Hematopoietic multipotent progenitor cell treated with erythropoietin and hydrocortisone succinate and interleukin-3 and kit ligand, for 17 days (in vitro differentiated cells): ENCODE data around the gene DNAH8.

Experiments
- DNase-seq: peaks from one replicate; pipeline ENCODE4 v3.0.0-alpha.2; 2015; ENCODE audit warnings: low spot score

Gene DNAH8, protein sequence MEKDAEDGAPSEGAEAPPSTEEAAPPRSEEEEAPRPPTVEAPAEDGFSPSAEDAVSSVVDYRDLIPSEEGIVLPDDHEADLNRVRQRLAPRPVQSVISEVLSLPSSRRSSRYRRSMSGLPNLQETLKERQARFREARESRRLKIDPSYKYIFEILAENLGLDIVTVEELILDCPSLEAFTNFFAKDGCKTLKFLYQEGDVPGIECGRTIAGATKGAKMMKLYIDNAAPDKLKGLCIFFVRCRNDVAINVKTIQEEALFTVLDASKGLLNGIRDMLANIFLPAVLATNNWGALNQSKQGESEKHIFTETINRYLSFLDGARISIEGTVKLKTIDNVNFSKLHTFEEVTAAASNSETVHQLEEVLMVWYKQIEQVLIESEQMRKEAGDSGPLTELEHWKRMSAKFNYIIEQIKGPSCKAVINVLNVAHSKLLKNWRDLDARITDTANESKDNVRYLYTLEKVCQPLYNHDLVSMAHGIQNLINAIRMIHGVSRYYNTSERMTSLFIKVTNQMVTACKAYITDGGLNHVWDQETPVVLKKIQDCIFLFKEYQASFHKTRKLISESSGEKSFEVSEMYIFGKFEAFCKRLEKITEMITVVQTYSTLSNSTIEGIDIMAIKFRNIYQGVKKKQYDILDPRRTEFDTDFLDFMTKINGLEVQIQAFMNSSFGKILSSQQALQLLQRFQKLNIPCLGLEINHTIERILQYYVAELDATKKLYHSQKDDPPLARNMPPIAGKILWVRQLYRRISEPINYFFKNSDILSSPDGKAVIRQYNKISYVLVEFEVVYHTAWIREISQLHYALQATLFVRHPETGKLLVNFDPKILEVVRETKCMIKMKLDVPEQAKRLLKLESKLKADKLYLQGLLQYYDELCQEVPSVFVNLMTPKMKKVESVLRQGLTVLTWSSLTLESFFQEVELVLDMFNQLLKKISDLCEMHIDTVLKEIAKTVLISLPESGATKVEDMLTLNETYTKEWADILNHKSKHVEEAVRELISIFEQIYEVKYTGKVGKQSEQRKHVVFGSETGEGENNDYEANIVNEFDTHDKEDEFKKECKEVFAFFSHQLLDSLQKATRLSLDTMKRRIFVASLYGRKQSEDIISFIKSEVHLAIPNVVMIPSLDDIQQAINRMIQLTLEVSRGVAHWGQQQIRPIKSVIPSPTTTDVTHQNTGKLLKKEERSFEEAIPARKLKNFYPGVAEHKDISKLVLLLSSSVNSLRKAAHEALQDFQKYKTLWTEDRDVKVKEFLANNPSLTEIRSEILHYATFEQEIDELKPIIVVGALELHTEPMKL (N-terminal part only)

DNA sequence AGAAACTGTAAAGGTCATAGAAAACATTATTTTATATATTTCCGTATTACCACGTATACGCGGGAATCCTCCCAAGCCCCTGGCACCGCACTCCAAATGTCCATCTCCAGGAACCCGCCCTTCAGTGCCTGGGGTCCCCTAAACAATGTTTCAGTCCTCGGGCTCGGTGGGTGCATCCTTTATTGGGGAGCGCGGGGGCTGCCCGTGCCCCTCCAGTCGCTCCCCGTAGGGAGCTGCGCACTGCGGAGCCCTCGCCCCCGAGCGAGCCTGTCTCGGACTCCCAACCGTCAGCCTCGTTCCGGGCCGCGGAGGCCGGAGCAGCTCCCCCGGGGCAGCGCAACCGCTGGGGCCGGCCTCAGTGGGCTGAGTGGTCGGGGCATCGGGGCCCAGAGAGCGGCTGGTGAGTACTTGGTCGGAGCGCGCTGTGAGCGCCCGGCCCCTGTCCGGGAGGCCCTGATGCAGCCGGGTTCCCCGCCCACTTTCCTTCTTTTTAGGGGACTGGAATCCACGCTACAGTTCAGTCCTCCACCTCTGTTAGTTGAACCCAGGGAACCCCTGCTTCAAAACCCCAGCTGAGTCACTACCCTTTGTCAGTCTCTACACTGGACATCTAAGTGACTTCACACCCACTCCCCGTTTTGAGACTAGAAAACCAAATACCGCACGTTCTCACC lies at the start of gene DNAH8:
Gene DNAH8, plus strand, starts transcription at position 296 of the 674 bp plus-strand sequence. CDS start 7,499 bp downstream, outside the sequence.
- DNase-seq: no peak

DNA sequence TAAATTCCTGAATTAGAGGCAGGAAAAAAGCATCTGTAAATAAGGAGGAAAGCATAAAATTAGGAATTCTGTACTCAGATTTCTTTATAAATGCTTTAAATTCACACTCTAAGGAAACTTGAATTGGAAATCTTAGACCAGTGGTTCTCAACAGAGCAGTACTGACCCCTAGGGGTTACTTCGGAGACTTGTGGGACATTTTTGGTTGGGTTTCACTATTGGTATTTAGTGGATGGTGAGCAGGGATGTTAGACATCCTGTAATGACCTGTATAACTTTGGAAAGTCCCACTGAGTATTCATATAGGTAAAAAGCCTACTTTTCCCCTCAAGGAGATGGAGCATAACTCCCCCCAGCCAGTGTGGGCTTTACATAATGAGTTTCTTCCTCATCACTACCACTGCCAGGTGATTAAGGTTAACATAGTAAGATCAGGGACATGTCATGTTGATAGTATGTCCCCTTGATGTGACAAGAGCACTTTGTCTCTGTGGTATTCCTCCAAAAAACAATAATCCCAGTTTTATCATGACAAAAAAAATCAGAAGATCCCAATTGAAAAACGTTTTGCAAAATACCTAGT lies 43.1 kb upstream of the DNAH8 start:
- peak; percentile 28 for DNase-seq

DNA sequence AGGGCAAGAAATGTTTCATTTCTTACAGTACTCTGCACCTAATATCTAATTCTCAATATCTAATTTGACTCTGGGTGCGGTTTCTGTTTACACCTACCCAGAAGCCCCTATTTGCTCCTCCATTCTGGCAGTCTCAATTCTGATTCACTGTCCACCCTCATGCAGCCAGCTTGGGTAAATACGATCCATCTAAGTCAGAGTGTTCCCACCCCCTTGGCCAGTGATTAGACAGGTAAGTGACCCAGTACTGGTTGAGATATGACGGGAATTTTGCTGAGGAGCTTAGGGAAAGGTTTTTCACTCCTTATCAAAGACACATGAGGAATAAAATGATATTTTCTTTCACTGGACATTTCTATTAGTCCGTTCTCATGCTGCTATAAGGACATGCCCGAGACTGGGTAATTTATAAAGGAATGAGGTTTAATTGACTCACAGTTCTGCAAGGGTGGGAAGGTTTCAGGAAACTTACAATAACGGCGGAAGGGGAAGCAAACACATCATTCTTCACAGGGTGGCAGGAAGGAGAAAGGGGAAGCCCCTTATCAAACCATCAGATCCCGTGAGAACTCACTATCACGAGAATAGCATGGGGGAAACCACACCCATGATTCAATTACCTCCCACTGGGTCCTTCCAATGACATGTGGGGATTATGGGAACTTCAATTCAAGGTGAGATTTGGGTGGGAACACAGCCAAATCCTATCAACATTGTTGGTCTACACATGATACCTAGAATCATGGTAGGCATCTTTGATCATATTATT lies 41.5 kb upstream of the DNAH8 start:
- no peak for DNase-seq

DNA sequence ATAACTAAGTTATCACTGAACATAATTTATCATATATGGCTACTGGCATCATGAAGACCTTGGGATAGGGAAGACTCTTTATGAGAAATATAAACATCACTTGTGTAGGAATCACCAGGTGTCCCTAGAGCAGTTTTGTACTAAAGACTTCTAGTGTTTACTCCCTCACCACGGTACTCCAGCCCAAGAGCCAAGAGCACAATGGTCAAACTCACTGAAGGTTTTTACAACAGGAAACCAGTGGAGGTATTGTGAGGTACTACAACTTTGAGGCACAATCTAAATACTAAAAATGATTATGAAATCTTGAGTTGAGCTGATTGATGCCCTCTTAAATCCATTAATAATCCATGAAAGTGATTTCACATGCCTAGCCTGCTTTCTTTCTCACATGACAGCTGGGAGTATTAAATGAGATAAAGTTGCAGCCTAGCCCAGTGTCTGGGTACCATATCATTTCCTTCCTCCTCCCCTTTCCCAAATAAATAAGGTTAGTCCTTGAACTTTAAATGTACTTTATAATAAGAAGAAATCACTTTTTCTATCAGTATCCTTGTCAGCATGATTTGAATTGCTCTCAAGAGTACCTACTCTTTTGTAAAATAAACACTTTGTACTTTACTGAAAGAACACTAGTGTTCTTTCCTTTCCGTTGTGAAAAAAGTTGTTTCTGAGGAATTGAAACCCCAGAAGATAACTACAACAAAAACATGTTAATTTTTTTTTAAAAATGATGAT lies 38.7 kb upstream of the DNAH8 start:
- DNase-seq: no peak

DNA sequence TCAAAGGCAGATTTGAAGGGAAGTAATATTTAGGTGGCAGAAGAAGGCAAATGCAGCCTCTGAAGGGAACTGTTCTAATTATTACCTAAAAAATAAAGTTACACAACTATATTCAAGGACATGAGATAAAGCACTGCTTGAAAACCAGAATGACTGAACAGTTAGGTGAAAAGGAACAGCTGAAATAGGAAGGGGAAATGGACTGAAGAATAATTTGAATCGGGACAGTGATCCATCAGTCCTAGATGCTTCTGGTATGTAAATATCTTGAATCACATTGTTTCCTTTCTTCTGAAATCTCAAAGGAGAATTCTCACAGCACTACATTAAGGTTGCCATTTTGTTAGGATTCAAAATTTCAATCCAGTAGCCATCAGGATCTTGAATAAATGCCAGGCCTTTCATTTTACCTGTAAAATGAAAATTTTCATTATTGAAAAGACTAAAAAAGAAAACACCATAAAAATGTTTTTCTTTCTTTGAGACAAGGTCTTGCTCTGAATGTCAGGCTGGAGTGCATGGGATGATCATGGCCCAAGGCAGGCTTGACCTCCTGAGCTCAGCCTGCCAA lies 38.1 kb upstream of the DNAH8 start:
- no peak for DNase-seq

DNA sequence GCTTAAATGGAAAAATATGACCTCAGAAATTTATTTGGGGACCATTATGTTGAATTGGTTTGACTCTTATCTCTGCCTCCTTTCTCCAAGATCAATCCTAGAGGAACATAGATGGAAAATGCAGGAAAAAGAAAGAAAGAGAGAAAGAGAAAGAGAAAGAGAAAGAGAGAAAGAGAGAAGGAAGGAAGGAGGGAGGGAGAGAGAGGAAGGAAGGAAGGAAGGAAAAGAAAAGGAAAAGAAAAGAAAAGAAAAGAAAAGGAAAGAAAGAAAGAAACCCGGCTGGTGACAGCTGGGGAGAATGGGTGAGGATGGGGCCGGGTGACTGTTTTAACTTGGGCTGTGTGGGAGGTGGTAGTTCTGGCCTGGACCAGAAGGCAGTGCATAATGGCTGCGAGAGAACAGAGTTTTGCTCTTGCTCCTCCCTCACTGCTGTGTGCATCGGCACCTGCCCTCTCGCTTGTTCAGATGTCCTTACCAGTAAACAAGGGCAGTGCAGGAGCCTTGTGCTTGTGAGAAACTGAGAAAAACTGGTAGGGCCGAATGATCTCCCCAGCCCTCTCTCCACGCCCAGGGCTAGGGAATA lies 36.8 kb upstream of the DNAH8 start:
- no peak for DNase-seq

DNA sequence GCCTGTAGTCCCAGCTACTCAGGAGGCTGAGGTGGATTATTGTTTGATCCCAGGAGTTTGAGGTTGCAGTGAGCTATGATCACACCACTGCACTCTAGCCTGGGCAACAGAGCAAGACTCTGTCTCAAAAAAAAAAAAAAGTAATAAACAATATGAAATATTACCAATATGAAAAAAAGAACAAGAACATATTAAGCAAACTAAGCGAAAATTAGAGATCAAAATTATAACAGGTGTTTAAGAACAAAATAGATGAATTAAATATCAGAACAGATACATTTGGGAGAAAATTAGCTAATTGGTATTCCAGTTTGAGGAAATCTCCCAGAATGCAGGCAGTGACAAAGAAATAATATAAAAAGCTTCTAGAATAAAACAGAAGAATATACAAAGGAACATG lies 35.4 kb upstream of the DNAH8 start:
- no peak for DNase-seq

DNA sequence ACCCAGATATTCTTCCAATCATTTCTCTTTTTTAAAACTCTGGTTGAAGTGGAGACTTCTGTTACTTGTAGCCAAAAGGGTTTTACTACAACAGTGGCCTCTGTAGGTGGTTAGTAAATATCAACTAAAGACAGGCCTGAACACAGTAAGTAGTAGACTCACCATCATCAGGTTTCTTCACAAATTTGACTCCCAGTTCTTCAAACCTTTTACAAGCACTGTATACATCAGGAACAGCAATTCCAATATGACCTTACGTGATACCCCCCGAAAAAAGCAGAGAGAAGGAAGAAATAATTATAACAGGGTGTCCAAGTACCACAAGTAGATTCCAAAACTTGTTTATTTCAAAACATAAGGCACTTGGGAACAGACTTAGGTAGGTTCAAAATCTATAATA lies 33.3 kb upstream of the DNAH8 start:
- no peak for DNase-seq

DNA sequence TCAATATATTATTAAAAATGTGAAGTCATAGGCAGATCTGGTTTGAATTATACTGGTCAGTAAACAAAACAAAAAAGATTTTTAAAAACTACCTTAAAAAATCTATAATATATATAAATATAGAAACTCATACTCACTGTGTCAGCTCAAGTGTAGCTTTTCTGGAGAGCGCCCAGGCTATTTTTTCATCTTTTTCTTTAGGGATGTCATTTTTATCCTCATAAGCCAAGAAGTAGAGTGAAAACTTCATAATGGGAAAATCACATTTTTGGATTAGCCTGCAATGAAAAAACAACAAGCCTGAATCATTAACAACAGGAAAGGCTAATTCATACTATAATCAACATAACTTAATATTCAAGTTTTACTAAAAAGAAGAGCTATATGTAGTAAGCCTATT lies 30.9 kb upstream of the DNAH8 start:
- no peak for DNase-seq

DNA sequence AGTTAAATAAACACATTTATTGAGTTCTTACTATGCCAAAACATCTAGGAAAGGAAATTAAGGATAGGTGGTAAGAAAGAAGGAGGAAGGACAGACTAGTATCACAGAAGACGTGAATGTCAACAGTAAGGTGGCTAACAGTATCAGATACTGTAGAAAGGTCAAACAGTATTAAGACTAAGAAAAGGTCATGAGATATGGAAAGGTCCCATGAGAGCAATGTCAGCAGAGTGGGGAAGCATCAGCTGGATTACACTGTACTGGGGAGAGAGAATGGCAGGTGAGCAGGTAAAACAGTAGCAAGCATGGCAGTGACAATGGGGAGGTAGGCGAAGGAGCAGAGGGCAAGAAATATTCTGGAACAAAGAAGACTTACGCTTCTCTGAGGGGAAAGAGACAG lies 30.2 kb upstream of the DNAH8 start:
- DNase-seq: no peak

DNA sequence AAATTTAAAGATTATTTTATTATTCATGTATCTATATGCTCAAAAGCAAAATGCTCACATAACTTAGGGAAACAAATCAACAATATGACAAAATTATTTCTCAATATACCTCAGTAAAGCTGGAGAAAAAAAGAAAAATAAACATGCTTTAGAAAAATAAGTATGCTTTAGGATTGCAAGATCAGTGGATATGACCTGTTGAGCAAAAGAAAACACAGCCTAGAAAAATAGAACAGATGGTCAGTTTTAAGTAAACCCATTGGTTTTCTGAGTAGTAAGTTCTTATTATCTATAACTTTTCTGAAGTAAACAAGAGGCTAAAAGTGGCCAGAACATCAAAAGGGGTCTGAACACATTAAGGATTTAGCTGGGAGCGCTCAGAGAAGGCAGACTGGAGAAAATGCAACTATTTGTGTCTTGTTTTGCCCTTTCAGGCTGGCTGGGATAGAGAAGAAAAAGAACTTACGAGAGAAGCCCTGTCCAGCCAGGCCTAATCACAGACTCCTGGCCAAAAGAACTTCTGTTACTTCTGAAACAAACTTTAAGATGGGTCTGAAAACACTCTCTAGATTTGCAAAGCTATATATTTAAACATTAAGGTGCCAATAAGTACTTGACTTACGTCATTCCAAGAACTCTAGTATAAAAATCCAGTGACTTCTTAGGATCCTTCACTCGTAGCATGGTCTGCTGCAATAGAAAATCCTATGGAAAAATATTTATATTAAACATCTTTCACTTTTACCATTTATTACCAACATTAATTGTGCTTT lies 28.7 kb upstream of the DNAH8 start:
- DNase-seq: no peak

DNA sequence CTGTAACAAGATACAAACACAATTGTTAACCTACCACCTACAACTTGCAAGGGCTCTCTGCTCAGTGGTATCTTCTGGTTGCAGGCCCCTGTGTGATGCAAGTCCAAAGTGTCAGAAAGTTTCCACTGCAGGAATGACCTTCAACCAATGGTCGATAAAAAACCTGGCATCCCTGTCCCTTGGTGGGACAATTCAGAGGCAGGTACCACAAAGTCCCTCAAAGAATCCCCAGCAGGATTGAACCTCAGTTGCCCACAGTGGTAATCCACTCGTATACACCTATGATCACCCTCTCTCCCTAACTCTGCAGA lies 28.1 kb upstream of the DNAH8 start:
- DNase-seq: no peak

DNA sequence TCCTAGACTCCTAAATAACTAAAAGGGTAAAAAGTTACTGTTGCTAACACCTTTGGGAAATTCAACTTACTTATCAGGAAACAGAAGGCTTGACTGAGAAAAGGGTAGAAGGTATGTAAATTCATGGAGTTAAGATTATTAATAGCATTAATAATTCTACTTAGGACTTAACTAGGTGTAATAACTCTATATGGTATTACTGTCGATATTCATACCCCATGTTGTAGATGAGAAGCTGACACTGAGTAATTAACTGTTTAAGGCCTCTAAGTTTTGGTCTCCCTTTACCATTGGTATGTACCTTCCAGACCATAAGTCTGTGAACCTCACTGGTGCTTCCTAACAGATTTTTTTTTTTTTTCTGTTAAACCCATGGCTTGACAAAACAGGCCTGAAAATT lies 27.6 kb upstream of the DNAH8 start:
- DNase-seq: no peak

DNA sequence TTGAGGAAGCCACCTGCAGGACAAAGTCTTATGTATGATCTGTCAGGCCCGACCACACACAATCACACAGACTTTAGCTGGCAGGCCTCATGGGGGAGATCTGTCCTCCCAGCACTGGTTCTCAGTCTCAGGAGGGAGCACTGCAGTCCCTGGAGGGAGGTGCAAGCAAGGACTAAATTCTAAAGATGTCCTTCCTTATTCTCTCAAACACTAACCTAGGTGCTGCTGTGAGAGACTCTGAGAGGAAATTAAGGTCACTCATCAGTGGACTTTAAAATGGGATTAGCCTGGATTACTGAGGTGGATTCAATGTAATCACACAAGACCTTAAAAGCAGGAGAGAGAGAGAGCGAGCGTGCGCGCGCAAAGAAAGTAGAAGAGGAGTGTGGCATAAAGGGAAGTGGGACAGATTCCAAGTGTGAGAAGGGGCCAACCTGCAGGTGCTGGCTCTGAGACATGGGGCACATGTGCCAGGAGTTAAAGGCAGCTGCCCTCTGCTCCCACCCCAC lies 26.5 kb upstream of the DNAH8 start:
- no peak for DNase-seq

DNA sequence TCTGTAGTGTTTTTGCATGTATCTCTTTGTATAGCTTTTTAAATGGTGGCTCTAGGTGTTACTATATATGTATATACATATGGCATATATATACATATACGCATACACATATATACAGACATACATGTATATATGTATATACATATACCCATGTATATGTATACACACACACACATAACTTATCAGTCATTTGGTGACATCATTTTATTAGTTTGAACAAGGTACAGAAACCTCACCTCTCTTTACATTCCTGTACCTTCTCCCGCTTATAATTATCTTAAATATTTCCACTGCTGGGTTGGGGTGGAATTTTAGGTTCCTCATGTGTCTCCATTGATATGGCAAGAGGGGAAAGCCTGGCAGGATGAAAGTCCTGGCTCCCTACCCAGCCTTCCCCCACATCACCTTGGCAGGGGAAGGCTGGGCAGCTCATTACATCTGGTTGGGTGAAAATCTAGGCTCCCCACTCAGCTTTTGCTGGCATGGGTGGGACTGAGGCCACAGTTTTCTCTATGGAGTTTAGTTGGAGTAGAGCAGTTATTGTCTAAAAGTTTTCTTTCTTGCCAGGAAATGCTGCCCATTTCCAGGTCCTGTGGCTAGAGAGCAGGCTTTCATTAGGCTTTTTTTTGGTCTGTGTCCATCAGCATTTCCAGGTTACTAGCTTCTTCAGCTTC lies 19.7 kb upstream of the DNAH8 start:
- no peak for DNase-seq

DNA sequence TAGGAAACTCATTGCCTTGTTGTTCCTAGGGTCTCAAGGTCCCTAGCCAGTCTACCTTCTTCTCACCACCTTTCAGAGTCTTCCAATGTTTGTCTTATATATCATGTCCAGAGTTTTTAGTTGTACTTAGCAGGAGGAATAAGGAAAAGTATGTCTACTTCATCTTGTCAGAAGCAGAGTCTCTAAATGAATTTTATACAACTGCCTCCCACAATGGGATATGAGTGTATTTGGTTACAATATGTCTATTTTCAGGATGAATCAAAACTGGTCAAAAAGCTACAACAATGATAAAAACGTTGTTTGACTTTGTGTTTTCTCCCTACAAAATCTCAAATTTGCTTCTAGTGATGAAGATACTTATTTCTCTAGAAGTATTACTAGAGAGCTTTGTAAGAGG lies 19.2 kb upstream of the DNAH8 start:
- DNase-seq: no peak

DNA sequence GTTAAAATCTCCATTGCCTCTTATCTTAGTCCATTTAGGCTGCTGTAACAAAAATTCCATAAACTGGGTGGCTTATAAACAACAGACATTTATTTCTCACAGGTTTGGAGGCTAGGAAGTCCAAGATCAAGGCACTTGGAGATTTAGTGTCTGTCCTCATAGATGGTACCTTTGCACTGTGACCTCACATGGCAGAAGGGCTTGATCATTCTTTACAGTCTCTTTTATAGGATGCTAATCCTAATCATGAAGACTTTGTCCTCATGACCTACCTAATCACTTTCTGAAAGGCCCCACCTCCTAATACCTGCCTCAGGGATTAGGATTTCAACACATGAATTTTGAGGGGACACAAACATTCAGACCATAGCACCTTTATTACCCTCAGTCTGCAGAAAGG lies 18.8 kb upstream of the DNAH8 start:
- DNase-seq: no peak

DNA sequence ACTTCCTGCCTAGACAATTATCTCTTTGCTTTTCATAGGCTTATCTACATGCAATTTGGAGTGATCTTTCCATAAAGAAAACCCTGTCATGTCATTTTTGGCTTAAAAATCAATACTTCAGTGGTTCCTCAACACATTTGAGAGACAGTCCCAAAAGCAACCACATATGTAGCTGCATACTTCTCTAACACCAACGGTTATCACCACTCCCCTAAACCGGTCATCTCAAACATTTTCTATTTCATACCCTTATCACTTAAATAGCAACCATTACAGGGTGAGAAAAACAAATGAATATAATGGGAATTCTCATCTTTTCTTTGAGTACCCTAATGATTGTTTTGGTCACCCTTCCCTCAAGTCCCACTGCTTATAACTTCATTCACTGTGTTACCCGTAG lies 17.3 kb upstream of the DNAH8 start:
- no peak for DNase-seq
